Esophagus muscularis mucosa (tissue), 4 donors: ENCODE results near the gene CDC20B. TPM values are rescaled to one million over a fixed set of nuclear protein-coding genes. Genes with fewer than 3 reads are reported as not detected.

ENCODE experiments used
- DNase-seq: peaks from one replicate; pipeline ENCODE4 v3.0.0-alpha.2; 2017; ENCODE audit errors: extremely low spot score
- H3K27ac ChIP-seq, 4 donors: fragments of 200-600 bp; sonication (generic); replicated peaks in 1 of 4; 1 replicate in 3 of 4; 2 replicates in 1 of 4; pipeline ENCODE4 v1.5.1; 2016 to 2019; ENCODE audit warnings: mild to moderate bottlenecking in 1 of 4
- H3K27me3 ChIP-seq, 4 donors: fragments of 200-600 bp; sonication (generic); one replicate each; pipeline versions ENCODE4 v1.5.1 to v1.6.0; 2016 to 2019
- H3K36me3 ChIP-seq, 4 donors: fragments of 200-600 bp; sonication (generic); one replicate each; pipeline ENCODE4 v1.5.1; 2016 to 2019
- H3K4me1 ChIP-seq, 4 donors: fragments of 200-600 bp; sonication (generic); one replicate each; pipeline ENCODE4 v1.5.1; 2016 to 2019
- H3K4me3 ChIP-seq, 4 donors: fragments of 200-600 bp; sonication (generic); 1 replicate in 2 of 4; 2 replicates in 2 of 4; pipeline ENCODE4 v1.5.1; 2016 to 2019; ENCODE audit warnings: mild to moderate bottlenecking in 4 of 4, moderate library complexity in 1 of 4
- H3K9me3 ChIP-seq, 4 donors: fragments of 200-600 bp; sonication (generic); 1 replicate in 3 of 4; 2 replicates in 1 of 4; pipeline ENCODE4 v1.5.1; 2016 to 2019
- CTCF ChIP-seq, 3 experiments: fragments of 200-600 bp in 2 of 3; fragments of 450-650 bp in 1 of 3; sonication (generic) in 2 of 3; IDR thresholded peaks; one replicate each; pipeline ENCODE4 v1.5.1; 2017 to 2019; ENCODE audit warnings: antibody characterized with exemption in 3 of 3, mild to moderate bottlenecking in 2 of 3, moderate library complexity in 1 of 3
- EP300 ChIP-seq: sonication (generic); formaldehyde crosslinking; IDR thresholded peaks from one replicate; pipeline ENCODE4 v1.6.1; 2017; ENCODE audit warnings: antibody characterized with exemption
- POLR2A ChIP-seq: fragments of 450-650 bp; IDR thresholded peaks from one replicate; pipeline ENCODE4 v1.6.1; 2017; ENCODE audit warnings: antibody characterized with exemption, moderate library complexity, mild to moderate bottlenecking, low read depth
- POLR2AphosphoS5 ChIP-seq, 2 donors: sonication (generic); formaldehyde crosslinking; IDR thresholded peaks; one replicate each; pipeline ENCODE4 v1.6.1; 2017; ENCODE audit warnings: antibody characterized with exemption in 2 of 2
- WGBS: methylation state at CpG from one replicate; pipeline ENCODE4 v1.1.5; 2018; 5-methylcytosine and 5-hydroxymethylcytosine counted together
- intact Hi-C: fragments of 100-400 bp; cut with DNase I; formaldehyde crosslinking; loops from one replicate; pipeline ENCODE4 v1.15.1; 2023
- total RNA-seq, 4 donors: library from RNA; depleted of rRNA; stranded (reverse); fragments of >200 nt; gene quantifications; one replicate each; pipeline versions ENCODE4 v1.1.0 to v1.2.1, GENCODE V29; 2016

The CDC20B gene
- total RNA-seq, 4 donors from 2014 or later, result not detected

- peaks cover 0 to 14% (median 9%) of the 10 kb centered on the region in 4 donors for H3K9me3 ChIP-seq
- TF ChIP-seq EP300, result no peak
- no peak for TF ChIP-seq CTCF (IDR thresholded peaks at IDR 0.05)
- TF ChIP-seq POLR2AphosphoS5 (IDR thresholded peaks at IDR 0.05), result no peak
- TF ChIP-seq POLR2A, result no peak
- H3K4me1 ChIP-seq, result no peaks in the 10 kb centered on the region
- H3K27me3 ChIP-seq, result no peaks in the 10 kb centered on the region
- intact Hi-C loops, result no loop called here
- no peak for DNase-seq
- H3K36me3 ChIP-seq, result no peaks in the 10 kb centered on the region
- no peak overlapping the region for H3K4me3 ChIP-seq
- H3K27ac ChIP-seq, result no peak overlapping the region
These were observed 91.4 kb downstream of the CDC20B start for GRCh38 chr5:55081541-55081940.

- peaks cover 0 to 4% (median 0%) of the 10 kb centered on the region in 4 donors for H3K27me3 ChIP-seq
- TF ChIP-seq POLR2AphosphoS5 (IDR thresholded peaks at IDR 0.05) (no peak), EP300 (no peak), CTCF (IDR thresholded peaks at IDR 0.05) (no peak), POLR2A (no peak)
- H3K27ac ChIP-seq, result no peak overlapping the region
- intact Hi-C loops, result no loop called here
- no peak for DNase-seq
- H3K4me1 ChIP-seq, result no peaks in the 10 kb centered on the region
- WGBS, result 82% methylated on average over 3 of the region's 3 CpGs
- H3K36me3 ChIP-seq, result no peaks in the 10 kb centered on the region
- no peaks in the 10 kb centered on the region for H3K9me3 ChIP-seq
- no peak overlapping the region for H3K4me3 ChIP-seq
These were observed 99.8 kb downstream of the CDC20B start for GRCh38 chr5:55073211-55073610.

GRCh38 chr5:55072666-55073065 lies 100.3 kb downstream of the CDC20B start:
- DNase-seq, result no peak
- Histone ChIP-seq H3K9me3 (no peaks in the 10 kb centered on the region), H3K27ac (no peak overlapping the region), H3K27me3 (peaks cover 0 to 4% (median 0%) of the 10 kb centered on the region in 4 donors), H3K36me3 (no peaks in the 10 kb centered on the region), H3K4me1 (no peaks in the 10 kb centered on the region), H3K4me3 (no peak overlapping the region)
- WGBS, result 37% methylated on average over 2 of the region's 2 CpGs
- intact Hi-C loops, result no loop called here
- TF ChIP-seq POLR2AphosphoS5 (IDR thresholded peaks at IDR 0.05), result no peak
- no peak for TF ChIP-seq CTCF (IDR thresholded peaks at IDR 0.05)
- TF ChIP-seq POLR2A, result no peak
- TF ChIP-seq EP300, result no peak

- H3K36me3 ChIP-seq, result no peaks in the 10 kb centered on the region
- no peaks in the 10 kb centered on the region for H3K9me3 ChIP-seq
- intact Hi-C loops, result no loop called here
- TF ChIP-seq POLR2A, result no peak
- TF ChIP-seq CTCF (IDR thresholded peaks at IDR 0.05), result no peak
- TF ChIP-seq EP300, result no peak
- TF ChIP-seq POLR2AphosphoS5 (IDR thresholded peaks at IDR 0.05), result no peak
- H3K27me3 ChIP-seq, result peaks cover 0 to 4% (median 0%) of the 10 kb centered on the region in 4 donors
- no peak overlapping the region for H3K4me3 ChIP-seq
- no peaks in the 10 kb centered on the region for H3K4me1 ChIP-seq
- 91% methylated on average over 1 of the region's 1 CpG for WGBS
- no peak overlapping the region for H3K27ac ChIP-seq
- DNase-seq, result no peak
These were observed 101.6 kb downstream of the CDC20B start for GRCh38 chr5:55071413-55071812.

GRCh38 chr5:55070968-55071367 lies 102.0 kb downstream of the CDC20B start:
- peaks cover 0 to 4% (median 0%) of the 10 kb centered on the region in 4 donors for H3K27me3 ChIP-seq
- intact Hi-C loops, result no loop called here
- no peak for TF ChIP-seq POLR2A
- no peak for TF ChIP-seq POLR2AphosphoS5 (IDR thresholded peaks at IDR 0.05)
- no peak for TF ChIP-seq EP300
- TF ChIP-seq CTCF (IDR thresholded peaks at IDR 0.05), result no peak
- DNase-seq, result no peak
- H3K36me3 ChIP-seq, result no peaks in the 10 kb centered on the region
- no peak overlapping the region for H3K27ac ChIP-seq
- H3K9me3 ChIP-seq, result no peaks in the 10 kb centered on the region
- H3K4me1 ChIP-seq, result no peaks in the 10 kb centered on the region
- WGBS, result 93% methylated on average over 1 of the region's 1 CpG
- H3K4me3 ChIP-seq, result no peak overlapping the region
